Neural progenitor cell (in vitro differentiated cells): ENCODE data around the gene TBC1D14.

Experiments used
- EZH2 ChIP-seq: fragments of 200-600 bp; sonication (generic); IDR thresholded peaks from 2 replicates; pipeline ENCODE4 v1.6.1; 2017; ENCODE audit warnings: antibody characterized with exemption, mild to moderate bottlenecking, moderate library complexity
- EZH2phosphoT487 ChIP-seq: fragments of 200-600 bp; sonication (generic); IDR thresholded peaks from 2 replicates; pipeline ENCODE4 v1.6.1; 2017; ENCODE audit warnings: antibody characterized with exemption
- TF ChIP-seq, protein P1 (sequence below): fragments of 200-600 bp; sonication (generic); IDR thresholded peaks from 2 replicates; pipeline ENCODE4 v1.5.1; 2017; ENCODE audit warnings: antibody characterized with exemption, mild to moderate bottlenecking

DNA sequence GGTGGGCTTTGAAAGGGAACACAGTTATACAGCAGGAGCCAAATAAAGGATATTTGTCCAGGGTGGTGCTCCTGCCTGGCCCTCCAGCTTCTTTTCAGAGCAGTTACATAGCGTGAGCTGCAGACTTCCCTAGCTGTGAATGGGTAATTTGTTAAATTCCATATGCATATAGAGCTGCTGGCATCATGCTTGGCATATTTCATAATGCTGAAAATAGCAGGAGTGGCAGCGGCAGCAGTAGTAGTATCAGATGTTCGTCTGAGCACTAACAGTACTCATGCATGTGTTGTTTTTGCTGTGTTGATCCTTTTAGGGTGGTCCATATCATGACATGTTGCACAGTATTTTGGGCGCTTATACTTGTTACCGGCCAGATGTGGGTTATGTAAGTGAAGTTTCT, 99.9 kb downstream of the TBC1D14 start:
- TF ChIP-seq EZH2phosphoT487 = no peak
- no peak for TF ChIP-seq EZH2
- TF ChIP-seq, protein P1, sequence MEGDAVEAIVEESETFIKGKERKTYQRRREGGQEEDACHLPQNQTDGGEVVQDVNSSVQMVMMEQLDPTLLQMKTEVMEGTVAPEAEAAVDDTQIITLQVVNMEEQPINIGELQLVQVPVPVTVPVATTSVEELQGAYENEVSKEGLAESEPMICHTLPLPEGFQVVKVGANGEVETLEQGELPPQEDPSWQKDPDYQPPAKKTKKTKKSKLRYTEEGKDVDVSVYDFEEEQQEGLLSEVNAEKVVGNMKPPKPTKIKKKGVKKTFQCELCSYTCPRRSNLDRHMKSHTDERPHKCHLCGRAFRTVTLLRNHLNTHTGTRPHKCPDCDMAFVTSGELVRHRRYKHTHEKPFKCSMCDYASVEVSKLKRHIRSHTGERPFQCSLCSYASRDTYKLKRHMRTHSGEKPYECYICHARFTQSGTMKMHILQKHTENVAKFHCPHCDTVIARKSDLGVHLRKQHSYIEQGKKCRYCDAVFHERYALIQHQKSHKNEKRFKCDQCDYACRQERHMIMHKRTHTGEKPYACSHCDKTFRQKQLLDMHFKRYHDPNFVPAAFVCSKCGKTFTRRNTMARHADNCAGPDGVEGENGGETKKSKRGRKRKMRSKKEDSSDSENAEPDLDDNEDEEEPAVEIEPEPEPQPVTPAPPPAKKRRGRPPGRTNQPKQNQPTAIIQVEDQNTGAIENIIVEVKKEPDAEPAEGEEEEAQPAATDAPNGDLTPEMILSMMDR = no peak
